Endothelial cell of umbilical vein (primary cell): ENCODE results near the gene MSH3. TPM values are rescaled to one million over a fixed set of nuclear protein-coding genes. Genes with fewer than 3 reads are reported as not detected.

ENCODE experiments used
- BruUV-seq: library from RNA; stranded (reverse); fragments of 400-500 nt; replicated peaks from 2 replicates; lab custom pipeline; 2021; lab: Mats Ljungman, UMichigan
- CTCF ChIA-PET: fragments of 300-600, 350-600 bp; sonication (Branson Sonifier 250); formaldehyde crosslinking; loops from one replicate; lab custom pipeline; 2021; ENCODE audit warnings: antibody characterized with exemption, inconsistent platforms; lab: Charles Lee
- POLR2A ChIA-PET: fragments of 300-600, 350-600 bp; sonication (Branson Sonifier 250); formaldehyde crosslinking; loops from one replicate; lab custom pipeline; 2021; ENCODE audit warnings: antibody characterized with exemption, inconsistent platforms; lab: Charles Lee
- DNase-seq: peaks from one replicate; pipeline ENCODE4 v3.0.0-alpha.2; 2011; ENCODE audit warnings: low read depth, low spot score
- FAIRE-seq: peaks from 2 replicates; lab custom pipeline; 2011; peaks lifted over from hg19 to GRCh38; lab: Jason Lieb, UNC
- H2AFZ ChIP-seq: 2 replicates; pipeline ENCODE4 v1.6.0; 2012; ENCODE audit warnings: low read depth, low read length, control low read depth, inconsistent platforms
- H3K27ac ChIP-seq: 2 replicates; pipeline ENCODE4 v1.5.1; 2011; ENCODE audit warnings: low read depth, mild to moderate bottlenecking, control low read depth, low read length, moderate library complexity; ENCODE audit not compliant: insufficient read depth
- H3K27me3 ChIP-seq, 2 experiments: 2 replicates each; pipeline versions ENCODE4 v1.6.0 to v1.6.1; 2011; ENCODE audit warnings: low read length in 2 of 2, mixed read lengths in 1 of 2; ENCODE audit not compliant: control insufficient read depth in 2 of 2, insufficient read depth in 2 of 2
- H3K36me3 ChIP-seq, 2 experiments: 2 replicates in 1 of 2; 3 replicates in 1 of 2; pipeline ENCODE4 v1.5.1; 2011; ENCODE audit warnings: low read length in 2 of 2, mild to moderate bottlenecking in 1 of 2, moderate library complexity in 1 of 2; ENCODE audit not compliant: control insufficient read depth in 2 of 2, insufficient read depth in 2 of 2; ENCODE audit errors: extremely low read depth in 1 of 2
- H3K4me1 ChIP-seq: 3 replicates; pipeline ENCODE4 v1.5.1; 2011; ENCODE audit warnings: mild to moderate bottlenecking, low read length; ENCODE audit not compliant: control insufficient read depth, insufficient read depth; ENCODE audit errors: extremely low read depth
- H3K4me2 ChIP-seq: 2 replicates; pipeline ENCODE4 v1.6.1; 2011; ENCODE audit warnings: low read length, control low read depth, mixed read lengths; ENCODE audit not compliant: insufficient read depth
- H3K4me3 ChIP-seq, 3 experiments: fragments of 200-600 bp in 1 of 3; sonication (generic), shearing (Covaris generic) in 1 of 3; replicated peaks in 1 of 3; 2 replicates each; pipeline ENCODE4 v1.5.1; 2011 to 2016; ENCODE audit warnings: control low read depth in 3 of 3, low read length in 3 of 3, mild to moderate bottlenecking in 2 of 3, inconsistent platforms in 1 of 3, low read depth in 1 of 3, moderate library complexity in 1 of 3; ENCODE audit not compliant: insufficient read depth in 1 of 3
- H3K79me2 ChIP-seq: 2 replicates; pipeline ENCODE4 v1.6.0; 2012; ENCODE audit warnings: low read length, inconsistent platforms; ENCODE audit not compliant: control insufficient read depth, insufficient read depth
- H3K9ac ChIP-seq: replicated peaks from 2 replicates; pipeline ENCODE3; 2011; ENCODE audit warnings: low read length, control low read depth; ENCODE audit not compliant: insufficient read depth; ENCODE audit errors: extremely low read depth
- H3K9me1 ChIP-seq: replicated peaks from 3 replicates; pipeline ENCODE4 v1.6.0; 2011; ENCODE audit warnings: mild to moderate bottlenecking, low read length; ENCODE audit not compliant: control insufficient read depth, insufficient read depth; ENCODE audit errors: extremely low read depth
- H3K9me3 ChIP-seq: replicated peaks from 2 replicates; pipeline ENCODE4 v1.5.1; 2012; ENCODE audit warnings: low read length, inconsistent platforms; ENCODE audit not compliant: control insufficient read depth, insufficient read depth
- H4K20me1 ChIP-seq: replicated peaks from 2 replicates; pipeline ENCODE3; 2011; ENCODE audit warnings: mild to moderate bottlenecking, low read length; ENCODE audit not compliant: control insufficient read depth, insufficient read depth; ENCODE audit errors: extremely low read depth
- EZH2 ChIP-seq: IDR thresholded peaks from 2 replicates; pipeline ENCODE4 v1.6.1; 2012; ENCODE audit warnings: borderline replicate concordance, low read depth, mild to moderate bottlenecking, moderate library complexity, low read length, inconsistent platforms; ENCODE audit not compliant: severe bottlenecking
- FOS ChIP-seq: IDR thresholded peaks from 2 replicates; pipeline ENCODE4 v1.6.1; 2011; ENCODE audit warnings: mild to moderate bottlenecking, low read length, moderate library complexity, borderline replicate concordance; ENCODE audit not compliant: insufficient read depth
- GATA2 ChIP-seq: IDR thresholded peaks from 2 replicates; pipeline ENCODE4 v1.7.0; 2011; ENCODE audit warnings: low read depth, mild to moderate bottlenecking, moderate library complexity, mixed read lengths, low read length; ENCODE audit not compliant: insufficient read length, insufficient read depth
- JUN ChIP-seq: IDR thresholded peaks from 2 replicates; pipeline ENCODE4 v1.6.1; 2011; ENCODE audit warnings: borderline replicate concordance, low read depth; ENCODE audit not compliant: insufficient read length, insufficient read depth
- MYC ChIP-seq: IDR thresholded peaks from one replicate; pipeline ENCODE4 v1.6.1; 2011; ENCODE audit warnings: mild to moderate bottlenecking, low read depth, low read length
- POLR2A ChIP-seq: IDR thresholded peaks from 2 replicates; pipeline ENCODE4 v1.6.1; 2012; ENCODE audit warnings: low read depth, mild to moderate bottlenecking, control low read depth, low read length
- POLR2AphosphoS5 ChIP-seq: IDR thresholded peaks from 2 replicates; pipeline ENCODE4 v1.6.1; 2012; ENCODE audit warnings: low read depth, mild to moderate bottlenecking, control low read depth, low read length, moderate library complexity; ENCODE audit not compliant: insufficient read depth
- dilution Hi-C: fragments of 300-500 bp; cut with MboI; formaldehyde crosslinking; loops from one replicate; pipeline ENCODE4 v1.15.0; 2019; ENCODE audit warnings: low sequenced_read_pairs; ENCODE audit not compliant: extremely low pct_ligation_motif_present
- intact Hi-C: fragments of 100-400 bp; cut with micrococcal nuclease; formaldehyde crosslinking; loops from one replicate; pipeline ENCODE4 v1.10.0; 2022
- polyA plus RNA-seq, 4 experiments: library from polyadenylated mRNA; depleted of rRNA in 3 of 4; stranded (reverse) in 3 of 4; unstranded in 1 of 4; fragments of >200 nt; gene quantifications; 2 replicates each; pipeline versions ENCODE4 v1.2.1 to v1.2.3, GENCODE V29; 2011 to 2012; ENCODE audit warnings: missing spikeins in 1 of 4
- total RNA-seq: library from RNA; stranded (reverse); gene quantifications from 2 replicates; pipeline ENCODE4 v1.2.3, GENCODE V29; 2021
- TF ChIP-seq, protein P1 (sequence below), 2 donors: IDR thresholded peaks; 1 replicate in 1 of 2; 2 replicates in 1 of 2; pipeline ENCODE4 v1.5.1; 2011; ENCODE audit warnings: low read length in 2 of 2, mild to moderate bottlenecking in 2 of 2, moderate library complexity in 2 of 2, control low read depth in 1 of 2, inconsistent platforms in 1 of 2, low read depth in 1 of 2; ENCODE audit not compliant: insufficient read depth in 1 of 2; ENCODE audit errors: extremely low read depth in 1 of 2
- TF ChIP-seq, protein P2 (sequence below): IDR thresholded peaks from 2 replicates; pipeline ENCODE4 v1.6.1; 2011; ENCODE audit not compliant: insufficient read depth, insufficient read length

Gene MSH3
- total and polyA plus RNA-seq, 2 donors (not counting 3 experiments of a cell fraction or from before 2014, with no cell fraction given) = 2.0 to 13.0 TPM

DNA sequence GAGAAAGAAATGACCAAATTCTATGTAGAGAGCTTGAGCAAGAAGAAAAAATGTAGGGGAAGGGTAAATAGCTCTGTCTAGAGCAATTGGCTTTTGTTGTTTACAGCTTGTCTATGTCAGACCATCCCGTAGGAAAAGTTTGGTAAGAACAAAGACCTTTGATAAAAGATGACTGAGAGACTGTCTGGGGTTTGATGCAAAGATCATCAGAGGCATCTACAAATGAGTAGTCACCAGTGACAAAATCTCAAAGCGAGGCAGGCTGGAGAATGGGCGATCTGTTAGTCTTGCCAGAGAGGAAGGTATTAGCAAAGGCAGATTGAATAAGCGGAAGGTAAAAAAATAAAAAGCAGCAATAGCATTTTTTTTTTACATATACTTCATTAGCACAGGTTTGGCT lies 180.7 kb downstream of the MSH3 start:
- POLR2A ChIA-PET = no interaction called here
- H2AFZ ChIP-seq = no peak overlapping the region
- no peak for TF ChIP-seq FOS
- TF ChIP-seq POLR2A = no peak
- TF ChIP-seq, protein P1, sequence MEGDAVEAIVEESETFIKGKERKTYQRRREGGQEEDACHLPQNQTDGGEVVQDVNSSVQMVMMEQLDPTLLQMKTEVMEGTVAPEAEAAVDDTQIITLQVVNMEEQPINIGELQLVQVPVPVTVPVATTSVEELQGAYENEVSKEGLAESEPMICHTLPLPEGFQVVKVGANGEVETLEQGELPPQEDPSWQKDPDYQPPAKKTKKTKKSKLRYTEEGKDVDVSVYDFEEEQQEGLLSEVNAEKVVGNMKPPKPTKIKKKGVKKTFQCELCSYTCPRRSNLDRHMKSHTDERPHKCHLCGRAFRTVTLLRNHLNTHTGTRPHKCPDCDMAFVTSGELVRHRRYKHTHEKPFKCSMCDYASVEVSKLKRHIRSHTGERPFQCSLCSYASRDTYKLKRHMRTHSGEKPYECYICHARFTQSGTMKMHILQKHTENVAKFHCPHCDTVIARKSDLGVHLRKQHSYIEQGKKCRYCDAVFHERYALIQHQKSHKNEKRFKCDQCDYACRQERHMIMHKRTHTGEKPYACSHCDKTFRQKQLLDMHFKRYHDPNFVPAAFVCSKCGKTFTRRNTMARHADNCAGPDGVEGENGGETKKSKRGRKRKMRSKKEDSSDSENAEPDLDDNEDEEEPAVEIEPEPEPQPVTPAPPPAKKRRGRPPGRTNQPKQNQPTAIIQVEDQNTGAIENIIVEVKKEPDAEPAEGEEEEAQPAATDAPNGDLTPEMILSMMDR (IDR thresholded peaks at IDR 0.05; ENCODE audit: extremely low read depth in 1 of 2, insufficient read depth in 1 of 2, low read depth in 1 of 2, low read length in 2 of 2) = no peak
- TF ChIP-seq POLR2AphosphoS5 = no peak
- TF ChIP-seq EZH2 = no peak
- TF ChIP-seq, protein P2, sequence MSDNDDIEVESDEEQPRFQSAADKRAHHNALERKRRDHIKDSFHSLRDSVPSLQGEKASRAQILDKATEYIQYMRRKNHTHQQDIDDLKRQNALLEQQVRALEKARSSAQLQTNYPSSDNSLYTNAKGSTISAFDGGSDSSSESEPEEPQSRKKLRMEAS = no peak
- no peak for TF ChIP-seq GATA2
- no peak for TF ChIP-seq MYC
- TF ChIP-seq JUN = no peak
- no peak overlapping the region for H3K4me3 ChIP-seq
- H3K36me3 ChIP-seq = no peaks in the 10 kb centered on the region
- H3K79me2 ChIP-seq = no peaks in the 10 kb centered on the region
- intact Hi-C loops = no loop called here
- no peaks in the 10 kb centered on the region for H3K4me1 ChIP-seq
- no peak overlapping the region for H3K9ac ChIP-seq
- BruUV-seq = no TSS peak
- dilution Hi-C loops = no loop called here
- H4K20me1 ChIP-seq = no peaks in the 10 kb centered on the region
- CTCF ChIA-PET = no interaction called here
- H3K9me3 ChIP-seq = no peaks in the 10 kb centered on the region
- H3K27me3 ChIP-seq = no peaks in the 10 kb centered on the region
- FAIRE-seq = no peak
- H3K9me1 ChIP-seq = no peaks in the 10 kb centered on the region
- no peak overlapping the region for H3K27ac ChIP-seq
- H3K4me2 ChIP-seq = no peak overlapping the region
- no peak for DNase-seq
